Measurements from ENCODE around the gene DOC2B. TPM values are rescaled to one million over a fixed set of nuclear protein-coding genes. Genes with fewer than 3 reads are reported as not detected.
"Not testable (repeated sequence)": the region's sequence is repeated elsewhere in the genome, so short reads cannot be mapped to it uniquely, and the experiment has no call there.

The DOC2B gene
- total and polyA plus RNA-seq, 11 donors, result 1.7 to 13.0 (median 5.8) TPM

GRCh38 chr17:226108-227077, 44.9 kb upstream of the DOC2B start:
- WGBS, 4 donors, result 77 to 81% (median 80%) methylated on average over 24 of the region's 24 CpGs
- ATAC-seq (peak in 1 of 4 donors; percentile 46), DNase-seq (peak in 4 of 5 donors; percentile 6 to 14 (median 12))
- intact Hi-C loops (cut with DNase I), result no loop called here
- Histone ChIP-seq H3K27me3 (peaks cover 0 to 5% (median 0%) of the 10 kb centered on the region in 9 donors), H3K4me1 (peaks cover 0 to 31% (median 5%) of the 10 kb centered on the region in 12 donors), H3K4me3 (no peak overlapping the region), H3K9me3 (no peaks in the 10 kb centered on the region), H3K27ac (peak overlapping the region in 5 of 12 donors; percentile 2 to 61 (median 20)), H3K36me3 (no peaks in the 10 kb centered on the region)
- TF ChIP-seq, protein P1, sequence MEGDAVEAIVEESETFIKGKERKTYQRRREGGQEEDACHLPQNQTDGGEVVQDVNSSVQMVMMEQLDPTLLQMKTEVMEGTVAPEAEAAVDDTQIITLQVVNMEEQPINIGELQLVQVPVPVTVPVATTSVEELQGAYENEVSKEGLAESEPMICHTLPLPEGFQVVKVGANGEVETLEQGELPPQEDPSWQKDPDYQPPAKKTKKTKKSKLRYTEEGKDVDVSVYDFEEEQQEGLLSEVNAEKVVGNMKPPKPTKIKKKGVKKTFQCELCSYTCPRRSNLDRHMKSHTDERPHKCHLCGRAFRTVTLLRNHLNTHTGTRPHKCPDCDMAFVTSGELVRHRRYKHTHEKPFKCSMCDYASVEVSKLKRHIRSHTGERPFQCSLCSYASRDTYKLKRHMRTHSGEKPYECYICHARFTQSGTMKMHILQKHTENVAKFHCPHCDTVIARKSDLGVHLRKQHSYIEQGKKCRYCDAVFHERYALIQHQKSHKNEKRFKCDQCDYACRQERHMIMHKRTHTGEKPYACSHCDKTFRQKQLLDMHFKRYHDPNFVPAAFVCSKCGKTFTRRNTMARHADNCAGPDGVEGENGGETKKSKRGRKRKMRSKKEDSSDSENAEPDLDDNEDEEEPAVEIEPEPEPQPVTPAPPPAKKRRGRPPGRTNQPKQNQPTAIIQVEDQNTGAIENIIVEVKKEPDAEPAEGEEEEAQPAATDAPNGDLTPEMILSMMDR (IDR thresholded peaks at IDR 0.05), result no peak
- no peak for TF ChIP-seq POLR2A (IDR thresholded peaks at IDR 0.05)

GRCh38 chr17:225551-225950, 44.1 kb upstream of the DOC2B start:
- no peaks in the 10 kb centered on the region for H3K9me3 ChIP-seq
- H3K27me3 ChIP-seq, result peaks cover 0 to 5% (median 0%) of the 10 kb centered on the region in 9 donors
- no peak overlapping the region for H3K4me3 ChIP-seq
- ATAC-seq (peak in 1 of 4 donors; percentile 27), DNase-seq (peak in 3 of 5 donors; percentile 11 to 42 (median 13))
- H3K27ac ChIP-seq, result no peak overlapping the region
- H3K4me1 ChIP-seq, result peaks cover 0 to 31% (median 5%) of the 10 kb centered on the region in 12 donors
- TF ChIP-seq POLR2A (IDR thresholded peaks at IDR 0.05), result no peak
- TF ChIP-seq, protein P1 (IDR thresholded peaks at IDR 0.05), result no peak
- H3K36me3 ChIP-seq, result no peaks in the 10 kb centered on the region
- intact Hi-C loops (cut with DNase I), result no loop called here
- 70 to 86% (median 78%) methylated on average over 5 to 9 of the region's 9 CpGs for WGBS, 4 donors

- intact Hi-C loops (cut with DNase I); DNase-seq; H3K9me3 ChIP-seq; H3K36me3 ChIP-seq; H3K27ac ChIP-seq; H3K4me3 ChIP-seq; ATAC-seq; H3K27me3 ChIP-seq: not testable (repeated sequence)
- WGBS, 4 donors, result 89 to 100% (median 96%) methylated on average over 2 of the region's 2 CpGs
- H3K4me1 ChIP-seq, result peaks cover 0 to 29% (median 5%) of the 10 kb centered on the region in 12 donors
These were observed 43.1 kb upstream of the DOC2B start for GRCh38 chr17:224576-224975.

DNA sequence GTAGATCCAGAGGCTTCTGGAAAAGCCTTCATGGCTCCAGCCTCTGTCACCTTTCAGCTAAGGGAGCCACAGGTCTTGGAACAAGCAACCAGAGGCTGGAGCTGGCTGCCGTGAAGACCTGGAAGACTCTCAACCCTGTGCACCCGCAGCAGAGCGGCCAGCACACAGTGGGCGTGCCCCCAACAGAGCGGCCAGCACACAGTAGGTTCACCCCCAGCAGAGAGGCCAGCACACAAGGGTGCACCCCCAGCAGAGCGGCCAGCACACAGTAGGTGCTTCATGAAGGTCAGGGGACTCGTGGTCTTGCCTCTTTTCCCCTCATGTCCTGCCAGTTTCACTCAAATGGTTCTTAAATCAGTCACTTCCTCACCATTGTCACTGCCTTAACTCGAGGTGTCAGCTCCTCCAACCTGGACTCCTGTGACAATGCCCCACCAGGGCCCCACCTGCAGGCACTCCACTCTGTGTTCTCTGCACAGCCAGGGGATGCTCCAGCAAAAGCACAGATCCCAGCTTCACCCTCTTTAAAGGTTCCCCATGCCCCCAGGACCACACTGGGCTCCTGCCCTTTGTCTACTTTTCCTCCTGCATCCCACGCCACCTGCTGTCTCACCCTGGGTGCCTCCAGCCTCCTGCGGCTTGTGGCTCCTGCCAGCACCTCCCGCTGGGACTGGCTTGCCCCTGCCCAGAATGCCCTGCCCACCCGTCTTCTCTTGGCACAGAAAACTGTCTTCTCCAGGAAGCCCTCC, 42.4 kb upstream of the DOC2B start:
- H3K27ac ChIP-seq, result no peak overlapping the region
- DNase-seq (peak in 4 of 5 donors; percentile 16 to 44 (median 16)), ATAC-seq (no peak)
- peaks cover 0 to 22% (median 1%) of the 10 kb centered on the region in 12 donors for H3K4me1 ChIP-seq
- no peaks in the 10 kb centered on the region for H3K36me3 ChIP-seq
- H3K9me3 ChIP-seq, result no peaks in the 10 kb centered on the region
- TF ChIP-seq POLR2A (IDR thresholded peaks at IDR 0.05), result no peak
- TF ChIP-seq, protein P1 (IDR thresholded peaks at IDR 0.05), result no peak
- no peak overlapping the region for H3K4me3 ChIP-seq
- intact Hi-C loops (cut with DNase I), result no loop called here
- H3K27me3 ChIP-seq, result peaks cover 0 to 5% (median 0%) of the 10 kb centered on the region in 9 donors
- WGBS, 4 donors, result 78 to 83% (median 80%) methylated on average over 12 of the region's 12 CpGs

Data from heart left ventricle (tissue), 16 donors.